Measurements from ENCODE around the gene PTPRZ1.

DNA sequence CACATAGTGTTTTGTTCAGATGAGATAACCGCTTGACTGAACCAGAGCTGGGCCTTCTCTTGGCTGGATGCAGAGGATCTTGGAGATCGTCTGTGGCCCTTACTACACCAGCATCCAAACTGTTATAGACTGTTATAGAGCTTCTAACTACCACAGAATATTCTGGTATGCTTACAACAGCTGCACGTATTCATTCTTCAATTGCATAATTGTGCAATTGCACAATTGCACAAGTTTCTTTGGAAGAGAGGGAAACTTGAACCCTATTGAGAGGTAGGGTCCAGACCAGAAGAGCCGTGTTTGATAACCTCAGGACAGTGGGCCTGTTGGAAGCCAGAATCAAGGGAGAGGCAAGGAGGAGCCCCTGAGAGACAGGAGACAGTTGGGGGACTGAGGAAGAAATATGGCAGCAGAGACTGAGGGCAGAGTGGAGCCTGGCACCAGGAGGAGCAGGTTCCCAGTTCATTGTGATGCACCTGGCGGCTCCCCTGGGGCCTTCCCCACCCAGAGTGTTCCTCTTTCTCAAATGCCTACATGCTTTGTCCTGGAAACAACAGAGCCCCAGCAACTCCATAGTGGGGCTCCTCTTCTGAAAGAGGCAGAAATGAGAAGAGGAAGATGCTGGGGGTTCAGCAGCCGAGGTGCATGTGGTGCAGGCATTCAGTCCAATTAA, 64.1 kb downstream of the PTPRZ1 start:
- TF ChIP-seq, protein P1, sequence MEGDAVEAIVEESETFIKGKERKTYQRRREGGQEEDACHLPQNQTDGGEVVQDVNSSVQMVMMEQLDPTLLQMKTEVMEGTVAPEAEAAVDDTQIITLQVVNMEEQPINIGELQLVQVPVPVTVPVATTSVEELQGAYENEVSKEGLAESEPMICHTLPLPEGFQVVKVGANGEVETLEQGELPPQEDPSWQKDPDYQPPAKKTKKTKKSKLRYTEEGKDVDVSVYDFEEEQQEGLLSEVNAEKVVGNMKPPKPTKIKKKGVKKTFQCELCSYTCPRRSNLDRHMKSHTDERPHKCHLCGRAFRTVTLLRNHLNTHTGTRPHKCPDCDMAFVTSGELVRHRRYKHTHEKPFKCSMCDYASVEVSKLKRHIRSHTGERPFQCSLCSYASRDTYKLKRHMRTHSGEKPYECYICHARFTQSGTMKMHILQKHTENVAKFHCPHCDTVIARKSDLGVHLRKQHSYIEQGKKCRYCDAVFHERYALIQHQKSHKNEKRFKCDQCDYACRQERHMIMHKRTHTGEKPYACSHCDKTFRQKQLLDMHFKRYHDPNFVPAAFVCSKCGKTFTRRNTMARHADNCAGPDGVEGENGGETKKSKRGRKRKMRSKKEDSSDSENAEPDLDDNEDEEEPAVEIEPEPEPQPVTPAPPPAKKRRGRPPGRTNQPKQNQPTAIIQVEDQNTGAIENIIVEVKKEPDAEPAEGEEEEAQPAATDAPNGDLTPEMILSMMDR (IDR thresholded peaks at IDR 0.05) = no peak
- no peak for TF ChIP-seq POLR2A (IDR thresholded peaks at IDR 0.05)

Measured in adrenal gland (tissue), 5 donors.